ENCODE results near the gene PDE6D. TPM values are rescaled to one million over a fixed set of nuclear protein-coding genes. Genes with fewer than 3 reads are reported as not detected.

PDE6D gene
- total and polyA plus RNA-seq, 8 donors = 1.7 to 29.4 (median 24.1) TPM; not detected in 1

DNA sequence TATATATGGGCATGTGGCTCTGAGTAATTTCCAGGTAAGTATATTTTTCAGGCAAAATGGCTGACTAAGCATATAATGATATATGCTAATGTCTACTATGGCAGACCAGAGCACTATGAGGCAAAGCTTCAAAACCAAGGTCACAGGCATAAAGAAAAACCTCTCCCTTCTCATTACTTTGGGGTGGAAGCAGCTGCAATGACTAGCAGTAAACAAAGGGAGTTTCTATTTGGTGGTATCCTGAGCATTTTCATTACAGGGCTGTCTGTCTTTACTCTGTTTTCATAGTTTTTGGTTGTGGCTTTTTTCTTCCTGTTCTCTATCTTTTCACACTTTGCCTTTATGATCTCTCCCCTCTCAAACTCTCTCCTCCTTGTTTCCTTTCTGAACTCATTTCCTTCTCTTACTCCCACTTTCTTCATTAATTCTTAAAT lies 15.6 kb downstream of the PDE6D start:
- Histone ChIP-seq H3K4me1 (peaks cover 0 to 18% (median 0%) of the 10 kb centered on the region in 4 donors), H3K36me3 (no peaks in the 10 kb centered on the region), H3K27ac (no peak overlapping the region), H3K9me3 (no peaks in the 10 kb centered on the region), H3K4me3 (no peak overlapping the region), H3K27me3 (no peaks in the 10 kb centered on the region)
- TF ChIP-seq EP300 (IDR thresholded peaks at IDR 0.05) (no peak), POLR2AphosphoS5 (IDR thresholded peaks at IDR 0.05) (no peak), POLR2A (IDR thresholded peaks at IDR 0.05) (no peak)
- TF ChIP-seq, protein P1, sequence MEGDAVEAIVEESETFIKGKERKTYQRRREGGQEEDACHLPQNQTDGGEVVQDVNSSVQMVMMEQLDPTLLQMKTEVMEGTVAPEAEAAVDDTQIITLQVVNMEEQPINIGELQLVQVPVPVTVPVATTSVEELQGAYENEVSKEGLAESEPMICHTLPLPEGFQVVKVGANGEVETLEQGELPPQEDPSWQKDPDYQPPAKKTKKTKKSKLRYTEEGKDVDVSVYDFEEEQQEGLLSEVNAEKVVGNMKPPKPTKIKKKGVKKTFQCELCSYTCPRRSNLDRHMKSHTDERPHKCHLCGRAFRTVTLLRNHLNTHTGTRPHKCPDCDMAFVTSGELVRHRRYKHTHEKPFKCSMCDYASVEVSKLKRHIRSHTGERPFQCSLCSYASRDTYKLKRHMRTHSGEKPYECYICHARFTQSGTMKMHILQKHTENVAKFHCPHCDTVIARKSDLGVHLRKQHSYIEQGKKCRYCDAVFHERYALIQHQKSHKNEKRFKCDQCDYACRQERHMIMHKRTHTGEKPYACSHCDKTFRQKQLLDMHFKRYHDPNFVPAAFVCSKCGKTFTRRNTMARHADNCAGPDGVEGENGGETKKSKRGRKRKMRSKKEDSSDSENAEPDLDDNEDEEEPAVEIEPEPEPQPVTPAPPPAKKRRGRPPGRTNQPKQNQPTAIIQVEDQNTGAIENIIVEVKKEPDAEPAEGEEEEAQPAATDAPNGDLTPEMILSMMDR (IDR thresholded peaks at IDR 0.05) = no peak
- intact Hi-C loops (cut with DNase I; ENCODE audit: low total_unique reads) = no loop called here
- no peak for DNase-seq

DNA sequence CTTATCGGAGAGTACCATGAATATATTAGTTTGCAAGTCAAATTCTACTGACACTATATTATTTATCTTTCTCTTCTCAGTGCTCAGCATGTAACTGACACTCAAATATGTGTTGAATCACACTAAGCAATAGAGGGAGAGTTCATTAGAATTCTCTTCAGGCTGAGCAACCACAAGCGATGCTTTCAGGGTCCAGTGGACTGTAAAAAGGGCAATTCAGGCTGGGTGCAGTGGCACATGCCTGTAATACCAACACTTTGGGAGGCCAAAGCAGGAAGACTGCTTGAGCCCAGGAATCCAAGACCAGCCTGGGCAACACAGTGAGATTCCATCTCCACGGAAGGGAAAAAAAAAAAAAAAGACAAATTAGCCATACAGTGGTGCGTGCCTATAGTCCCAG lies 16.3 kb downstream of the PDE6D start:
- WGBS, 5 donors = 85 to 96% (median 92%) methylated on average over 4 of the region's 4 CpGs
- intact Hi-C loops (cut with DNase I; ENCODE audit: low total_unique reads) = no loop called here
- no peak overlapping the region for H3K4me3 ChIP-seq
- no peaks in the 10 kb centered on the region for H3K27me3 ChIP-seq
- no peak for DNase-seq
- no peaks in the 10 kb centered on the region for H3K36me3 ChIP-seq
- no peak overlapping the region for H3K27ac ChIP-seq
- no peaks in the 10 kb centered on the region for H3K9me3 ChIP-seq
- TF ChIP-seq POLR2A (IDR thresholded peaks at IDR 0.05) = no peak
- TF ChIP-seq, protein P1 (IDR thresholded peaks at IDR 0.05) = no peak
- no peak for TF ChIP-seq EP300 (IDR thresholded peaks at IDR 0.05)
- no peak for TF ChIP-seq POLR2AphosphoS5 (IDR thresholded peaks at IDR 0.05)
- H3K4me1 ChIP-seq = peaks cover 0 to 18% (median 0%) of the 10 kb centered on the region in 4 donors

DNA sequence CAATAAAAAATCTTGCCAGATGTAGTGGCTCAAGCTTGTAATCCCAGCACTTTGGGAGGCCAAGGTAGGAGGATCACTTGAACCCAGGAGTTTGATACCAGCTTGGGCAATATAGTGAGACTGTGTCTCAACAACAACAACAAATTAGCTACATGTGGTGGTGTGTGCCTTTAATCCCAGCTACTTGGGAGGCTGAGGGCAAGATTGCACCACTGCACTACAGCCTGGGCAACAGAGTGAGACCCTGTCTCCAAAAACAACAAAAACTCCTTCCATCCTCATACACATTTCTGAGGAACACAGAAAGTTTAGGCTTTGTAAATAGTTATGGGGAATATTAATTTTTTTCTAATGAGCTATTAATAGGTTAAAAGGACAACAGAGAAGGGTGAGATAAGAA lies 17.0 kb downstream of the PDE6D start:
- H3K4me3 ChIP-seq = no peak overlapping the region
- TF ChIP-seq, protein P1 (IDR thresholded peaks at IDR 0.05) = no peak
- TF ChIP-seq POLR2AphosphoS5 (IDR thresholded peaks at IDR 0.05) (no peak), POLR2A (IDR thresholded peaks at IDR 0.05) (no peak), EP300 (IDR thresholded peaks at IDR 0.05) (no peak)
- no peaks in the 10 kb centered on the region for H3K27me3 ChIP-seq
- no peaks in the 10 kb centered on the region for H3K36me3 ChIP-seq
- peaks cover 0 to 18% (median 0%) of the 10 kb centered on the region in 4 donors for H3K4me1 ChIP-seq
- no peaks in the 10 kb centered on the region for H3K9me3 ChIP-seq
- intact Hi-C loops (cut with DNase I; ENCODE audit: low total_unique reads) = no loop called here
- no peak for DNase-seq
- H3K27ac ChIP-seq = no peak overlapping the region

DNA sequence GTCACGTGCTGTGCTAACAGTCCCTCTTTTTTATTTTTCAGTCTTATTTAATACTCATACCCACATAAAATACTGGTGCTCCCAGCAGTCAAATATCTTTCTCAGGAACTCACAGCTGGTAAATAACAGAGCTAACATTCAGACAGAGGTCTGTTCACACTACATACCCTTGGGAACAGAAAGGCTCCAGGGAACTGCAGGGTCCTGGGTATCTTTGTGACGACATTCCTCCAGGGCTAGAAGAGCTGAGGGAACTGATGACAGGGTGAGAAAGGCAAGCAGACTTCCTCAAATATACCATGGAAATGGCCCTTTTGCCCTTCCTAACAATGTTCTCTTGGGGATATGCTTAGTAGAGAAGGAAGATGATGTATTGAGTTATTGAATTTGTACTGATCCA lies 19.3 kb downstream of the PDE6D start:
- TF ChIP-seq POLR2AphosphoS5 (IDR thresholded peaks at IDR 0.05) = no peak
- no peak for TF ChIP-seq EP300 (IDR thresholded peaks at IDR 0.05)
- TF ChIP-seq, protein P1 (IDR thresholded peaks at IDR 0.05) = no peak
- no peak overlapping the region for H3K27ac ChIP-seq
- intact Hi-C loops (cut with DNase I; ENCODE audit: low total_unique reads) = no loop called here
- no peaks in the 10 kb centered on the region for H3K9me3 ChIP-seq
- H3K4me3 ChIP-seq = no peak overlapping the region
- DNase-seq = no peak
- no peaks in the 10 kb centered on the region for H3K36me3 ChIP-seq
- H3K27me3 ChIP-seq = no peaks in the 10 kb centered on the region
- peaks cover 0 to 18% (median 0%) of the 10 kb centered on the region in 4 donors for H3K4me1 ChIP-seq
- WGBS, 5 donors = 86 to 94% (median 92%) methylated on average over 2 of the region's 2 CpGs
